ENCODE data around the gene COQ8B. TPM values are rescaled to one million over a fixed set of nuclear protein-coding genes. Genes with fewer than 3 reads are reported as not detected.
A peak's percentile ranks its signal among the peaks of the same experiment; 100 is the strongest.

COQ8B gene
- total and polyA plus RNA-seq, 4 donors, result 20.5 to 79.8 (median 32.8) TPM

DNA sequence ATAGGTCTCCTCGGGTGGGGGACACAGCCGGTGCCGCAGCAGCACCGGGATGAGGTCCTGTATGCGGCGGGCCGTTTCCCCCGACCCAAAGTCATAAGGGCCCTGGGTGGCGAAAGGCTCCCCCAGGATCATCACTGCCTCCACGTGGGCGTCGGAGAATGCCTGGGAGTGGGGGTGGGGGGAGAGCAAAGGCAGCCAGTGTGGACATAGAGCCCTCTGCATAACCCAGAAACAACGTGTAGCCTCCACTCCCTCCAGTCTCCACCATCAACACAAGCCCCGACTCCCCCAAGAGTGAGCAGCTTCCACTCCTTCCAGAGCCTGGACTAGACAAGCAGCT is 24.5 kb downstream of the COQ8B start:
- 78 to 82% methylated on average over 14 of the region's 14 CpGs for WGBS, 2 donors
- H3K4me1 ChIP-seq (ENCODE audit: control insufficient read depth in 1 of 2, insufficient read depth in 2 of 2, low read length in 2 of 2), result no peaks in the 10 kb centered on the region
- no peaks in the 10 kb centered on the region for H3K27me3 ChIP-seq (ENCODE audit: control insufficient read depth in 1 of 2, insufficient read depth in 2 of 2, low read length in 1 of 2)
- ATAC-seq (ENCODE audit: low FRiP score) (no peak), DNase-seq (no peak)
- peak overlapping the region in 1 of 2 donors; percentile 1 for H3K27ac ChIP-seq (ENCODE audit: low read depth in 1 of 2, low read length in 2 of 2)
- H3K36me3 ChIP-seq (ENCODE audit: control insufficient read depth in 1 of 2, insufficient read depth in 2 of 2, low read length in 1 of 2), result no peaks in the 10 kb centered on the region
- intact Hi-C loops (cut with DNase I), result no loop called here
- no peak overlapping the region for H3K4me3 ChIP-seq (ENCODE audit: low read length in 2 of 2)
- H3K9me3 ChIP-seq (ENCODE audit: control insufficient read depth, low read length), result no peaks in the 10 kb centered on the region

DNA sequence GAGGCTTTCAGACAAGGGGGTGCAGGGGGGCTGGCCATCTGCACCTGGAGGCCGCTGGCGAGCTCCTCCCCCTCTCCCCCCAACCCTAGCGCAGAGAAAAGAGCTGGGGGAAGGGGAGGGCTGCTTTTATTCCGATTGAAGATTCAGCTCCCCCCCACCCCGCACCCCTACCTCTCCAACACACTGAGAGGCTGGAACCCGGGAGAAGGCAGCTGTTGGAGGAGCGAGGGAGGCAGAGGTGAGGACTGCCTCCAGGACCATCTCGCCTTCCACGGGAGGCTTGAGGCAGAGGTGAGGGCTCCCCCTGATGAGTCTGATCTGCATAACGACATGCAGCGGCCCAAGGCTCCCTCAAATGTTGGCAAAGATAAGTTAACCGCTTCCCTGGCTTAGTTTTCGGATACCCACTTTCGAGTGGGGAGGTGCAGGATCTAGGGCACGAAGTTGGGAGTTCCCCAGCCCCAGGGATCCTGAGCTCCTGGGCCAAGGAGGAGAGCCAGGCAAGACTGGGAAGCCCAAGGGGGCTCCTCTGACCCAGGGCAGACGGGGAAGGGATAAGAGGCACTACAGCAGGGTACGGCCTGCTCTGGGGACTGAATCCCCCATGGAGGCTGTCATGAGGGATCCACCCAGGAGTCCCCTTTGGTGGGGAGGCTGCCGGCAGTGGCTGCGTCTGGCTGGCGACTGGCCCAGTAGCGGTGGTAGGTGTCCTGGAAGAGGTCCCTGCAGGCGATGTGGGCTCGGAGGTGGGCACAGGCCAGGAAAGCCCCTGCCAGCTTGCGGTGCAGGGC is 25.1 kb downstream of the COQ8B start:
- no peaks in the 10 kb centered on the region for H3K4me1 ChIP-seq (ENCODE audit: control insufficient read depth in 1 of 2, insufficient read depth in 2 of 2, low read length in 2 of 2)
- WGBS, 2 donors, result 56 to 68% methylated on average over 19 to 24 of the region's 24 CpGs
- no peak overlapping the region for H3K4me3 ChIP-seq (ENCODE audit: low read length in 2 of 2)
- H3K36me3 ChIP-seq (ENCODE audit: control insufficient read depth in 1 of 2, insufficient read depth in 2 of 2, low read length in 1 of 2), result peaks cover 0 to under 1% of the 10 kb centered on the region in 2 donors
- no peaks in the 10 kb centered on the region for H3K9me3 ChIP-seq (ENCODE audit: control insufficient read depth, low read length)
- H3K27me3 ChIP-seq (ENCODE audit: control insufficient read depth in 1 of 2, insufficient read depth in 2 of 2, low read length in 1 of 2), result no peaks in the 10 kb centered on the region
- intact Hi-C loops (cut with DNase I), result loop anchor here in 1 of 2 donors (2.0 kb wide), 1 partner anchor 59 kb away; the partner anchor contains the start of genes ACTMAP and SNRPA
- no peak for DNase-seq
- no peak for ATAC-seq (ENCODE audit: low FRiP score)
- peak overlapping the region in 1 of 2 donors; percentile 56 for H3K27ac ChIP-seq (ENCODE audit: low read depth in 1 of 2, low read length in 2 of 2)

DNA sequence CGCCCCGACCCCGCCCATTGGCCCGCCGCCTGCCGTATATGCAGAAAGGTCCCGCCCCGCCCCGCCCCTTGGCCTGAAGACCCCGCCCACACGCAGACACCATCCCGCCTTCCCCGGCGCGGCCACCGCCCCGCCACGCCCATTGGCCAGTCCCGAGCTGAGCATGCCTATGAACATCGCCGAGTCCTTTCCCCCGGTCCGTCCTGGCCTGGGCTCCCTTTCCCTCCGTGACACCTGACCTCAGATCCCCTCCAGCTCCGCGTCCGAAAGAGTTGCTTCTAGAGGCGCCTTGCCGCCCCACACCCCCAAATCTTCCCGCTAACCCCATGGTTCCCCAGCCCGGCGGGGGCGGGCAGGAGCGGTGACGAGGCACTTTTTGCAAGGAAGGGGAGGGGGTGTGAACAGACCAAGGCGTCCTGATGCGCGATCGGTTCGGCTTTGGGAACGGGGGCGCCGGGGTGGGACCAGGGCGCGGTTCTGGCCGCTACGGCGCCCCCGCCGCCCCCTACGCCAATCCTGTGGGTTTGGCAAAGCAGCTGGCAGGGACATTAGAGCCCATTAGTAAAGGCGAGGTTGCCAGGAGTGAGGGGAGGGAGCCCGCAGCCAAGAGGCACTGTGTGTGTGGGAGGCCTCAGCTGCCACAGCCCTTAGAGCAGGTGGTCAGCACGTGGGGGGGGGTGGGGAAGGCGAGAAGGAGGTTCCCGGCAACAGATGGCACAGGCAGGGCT is 25.8 kb downstream of the COQ8B start:
- H3K9me3 ChIP-seq (ENCODE audit: control insufficient read depth, low read length), result no peaks in the 10 kb centered on the region
- peaks cover 0 to 1% of the 10 kb centered on the region in 2 donors for H3K36me3 ChIP-seq (ENCODE audit: control insufficient read depth in 1 of 2, insufficient read depth in 2 of 2, low read length in 1 of 2)
- 0 to 1% methylated on average over 45 to 56 of the region's 56 CpGs for WGBS, 2 donors
- peak overlapping the region in 1 of 2 donors; percentile 56 for H3K27ac ChIP-seq (ENCODE audit: low read depth in 1 of 2, low read length in 2 of 2)
- H3K4me3 ChIP-seq (ENCODE audit: low read length in 2 of 2), result peak overlapping the region; percentile 24 to 62
- DNase-seq (peak; percentile 96 to 99), ATAC-seq (ENCODE audit: low FRiP score) (peak; percentile 92)
- no peaks in the 10 kb centered on the region for H3K27me3 ChIP-seq (ENCODE audit: control insufficient read depth in 1 of 2, insufficient read depth in 2 of 2, low read length in 1 of 2)
- H3K4me1 ChIP-seq (ENCODE audit: control insufficient read depth in 1 of 2, insufficient read depth in 2 of 2, low read length in 2 of 2), result no peaks in the 10 kb centered on the region
- intact Hi-C loops (cut with DNase I), result loop anchor here in 1 of 2 donors (1.0 to 2.0 kb wide), 2 partner anchors 25 to 60 kb away; partner anchors contain the start of genes ACTMAP, COQ8B and SNRPA

DNA sequence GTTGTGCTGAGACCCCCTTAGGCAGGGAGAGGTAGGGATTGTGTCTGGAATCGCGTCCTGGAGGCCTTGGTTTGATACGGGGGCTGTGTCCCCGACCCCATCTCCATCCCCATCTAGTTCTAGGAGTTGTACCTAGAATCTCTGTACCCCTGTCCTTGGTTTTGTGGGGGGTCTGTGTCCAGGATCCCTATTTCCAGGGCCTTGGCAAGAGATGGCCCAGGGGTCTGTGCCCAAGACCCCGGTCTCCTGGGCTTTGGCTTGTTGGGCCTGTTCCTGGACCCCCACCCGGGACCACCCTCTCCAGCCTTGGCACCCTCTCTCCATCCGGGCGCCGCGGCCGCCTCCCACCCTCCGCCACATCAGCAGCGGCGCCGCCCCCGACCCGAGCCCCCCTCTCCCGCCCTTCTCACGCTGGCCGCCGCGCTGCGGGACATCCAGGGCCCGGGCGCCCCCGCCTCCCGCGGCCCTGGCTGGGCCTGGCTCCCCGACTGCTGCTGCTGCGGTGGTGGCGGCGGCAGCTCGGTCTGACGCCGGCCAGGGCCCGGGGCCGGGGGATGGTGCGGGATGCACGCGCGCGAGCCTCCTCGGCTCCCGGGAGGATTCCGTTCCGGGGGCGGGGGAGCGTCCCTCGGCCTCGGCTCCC is 26.5 kb downstream of the COQ8B start, which contains the start of gene NUMBL:
NUMBL (minus strand) TSS at position 602 of the 643 bp plus-strand sequence; CDS start at position 434, 168 bp downstream.
- Histone ChIP-seq H3K27ac (ENCODE audit: low read depth in 1 of 2, low read length in 2 of 2) (peak within 1 kb of the TSS; percentile 15 to 56), H3K4me1 (ENCODE audit: control insufficient read depth in 1 of 2, insufficient read depth in 2 of 2, low read length in 2 of 2) (no peaks in the 10 kb centered on the region), H3K9me3 (ENCODE audit: control insufficient read depth, low read length) (no peaks in the 10 kb centered on the region), H3K27me3 (ENCODE audit: control insufficient read depth in 1 of 2, insufficient read depth in 2 of 2, low read length in 1 of 2) (no peaks in the 10 kb centered on the region), H3K4me3 (ENCODE audit: low read length in 2 of 2) (peak within 1 kb of the TSS; percentile 62 to 75), H3K36me3 (ENCODE audit: control insufficient read depth in 1 of 2, insufficient read depth in 2 of 2, low read length in 1 of 2) (peaks cover 0 to 6% of the 10 kb centered on the region in 2 donors)
- WGBS, 2 donors, result 0 to 1% methylated on average over 29 to 50 of the region's 50 CpGs
- DNase-seq, result no peak
- no peak for ATAC-seq (ENCODE audit: low FRiP score)
- intact Hi-C loops (cut with DNase I), result loop anchor here in 1 of 2 donors (1.0 to 2.0 kb wide), 2 partner anchors 26 to 61 kb away; partner anchors contain the start of genes ACTMAP, COQ8B and SNRPA

DNA sequence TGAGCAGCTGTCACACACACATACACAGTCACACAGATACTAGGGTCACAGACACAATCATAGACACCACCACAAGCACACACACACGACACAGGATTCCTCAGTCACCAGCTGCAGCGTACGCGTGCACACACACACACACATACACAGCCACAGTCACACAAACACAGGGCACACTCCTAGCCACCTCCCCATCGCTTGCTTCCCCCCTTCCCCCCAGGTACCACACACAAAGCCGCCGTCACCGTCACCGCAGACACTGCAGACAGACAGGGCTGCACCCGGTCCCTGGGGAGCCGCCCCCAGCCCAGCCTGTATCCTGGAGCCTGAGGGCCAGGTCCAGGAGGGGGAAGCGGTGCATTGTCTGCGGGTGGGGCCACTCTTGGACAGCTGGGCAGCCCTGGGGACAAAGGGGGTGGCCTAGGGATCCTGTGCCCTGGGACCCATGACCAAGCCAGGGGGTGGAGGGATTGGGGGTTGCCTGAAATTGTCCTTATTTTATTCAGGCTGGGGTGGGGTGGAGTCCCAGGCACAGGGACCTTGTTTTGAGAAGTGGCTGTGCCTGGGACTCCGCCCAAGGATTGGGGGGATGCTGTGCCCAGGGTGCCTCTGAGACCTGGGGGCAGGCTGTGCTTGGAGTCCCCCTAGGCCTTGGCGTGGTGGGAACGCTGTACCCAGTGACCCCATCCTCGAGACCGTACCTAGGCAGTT is 27.2 kb downstream of the COQ8B start:
- intact Hi-C loops (cut with DNase I), result loop anchor here in 1 of 2 donors (1.0 to 2.0 kb wide), 2 partner anchors 27 to 61 kb away; partner anchors contain the start of genes ACTMAP, COQ8B and SNRPA
- peaks cover 0 to 9% of the 10 kb centered on the region in 2 donors for H3K36me3 ChIP-seq (ENCODE audit: control insufficient read depth in 1 of 2, insufficient read depth in 2 of 2, low read length in 1 of 2)
- ATAC-seq (ENCODE audit: low FRiP score), result no peak

DNA sequence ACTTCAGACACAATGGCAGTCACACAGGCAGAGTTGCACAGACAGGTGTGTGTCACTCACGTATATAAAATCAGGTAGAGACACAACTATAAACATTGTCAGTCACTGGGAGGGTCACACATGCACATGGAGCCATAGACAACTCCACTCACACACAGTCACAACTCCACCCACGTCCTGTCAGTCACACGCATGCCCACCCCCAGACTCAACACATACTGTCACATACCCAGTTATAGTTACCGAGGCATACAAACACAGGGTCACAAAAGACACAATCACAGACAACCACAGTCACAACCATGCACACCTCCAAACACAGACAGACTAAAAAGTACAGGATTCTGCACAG is 27.7 kb downstream of the COQ8B start:
- no peaks in the 10 kb centered on the region for H3K27me3 ChIP-seq (ENCODE audit: control insufficient read depth in 1 of 2, insufficient read depth in 2 of 2, low read length in 1 of 2)
- ATAC-seq (ENCODE audit: low FRiP score) (no peak), DNase-seq (no peak)
- intact Hi-C loops (cut with DNase I), result no loop called here
- H3K4me3 ChIP-seq (ENCODE audit: low read length in 2 of 2), result peak overlapping the region; percentile 62 to 75
- H3K9me3 ChIP-seq (ENCODE audit: control insufficient read depth, low read length), result no peaks in the 10 kb centered on the region
- WGBS, 2 donors, result 7 to 8% methylated on average over 4 of the region's 4 CpGs
- no peaks in the 10 kb centered on the region for H3K4me1 ChIP-seq (ENCODE audit: control insufficient read depth in 1 of 2, insufficient read depth in 2 of 2, low read length in 2 of 2)
- no peak overlapping the region for H3K27ac ChIP-seq (ENCODE audit: low read depth in 1 of 2, low read length in 2 of 2)
- peaks cover 0 to 10% of the 10 kb centered on the region in 2 donors for H3K36me3 ChIP-seq (ENCODE audit: control insufficient read depth in 1 of 2, insufficient read depth in 2 of 2, low read length in 1 of 2)

More for the DNA sequence above, 27.2 kb downstream of the COQ8B start:
- DNase-seq, result no peak
- Histone ChIP-seq H3K27me3 (ENCODE audit: control insufficient read depth in 1 of 2, insufficient read depth in 2 of 2, low read length in 1 of 2) (no peaks in the 10 kb centered on the region), H3K4me3 (ENCODE audit: low read length in 2 of 2) (peak overlapping the region; percentile 62 to 75), H3K4me1 (ENCODE audit: control insufficient read depth in 1 of 2, insufficient read depth in 2 of 2, low read length in 2 of 2) (no peaks in the 10 kb centered on the region), H3K27ac (ENCODE audit: low read depth in 1 of 2, low read length in 2 of 2) (peak overlapping the region in 1 of 2 donors; percentile 38), H3K9me3 (ENCODE audit: control insufficient read depth, low read length) (no peaks in the 10 kb centered on the region)
- 5% methylated on average over 18 of the region's 18 CpGs for WGBS, 2 donors

DNA sequence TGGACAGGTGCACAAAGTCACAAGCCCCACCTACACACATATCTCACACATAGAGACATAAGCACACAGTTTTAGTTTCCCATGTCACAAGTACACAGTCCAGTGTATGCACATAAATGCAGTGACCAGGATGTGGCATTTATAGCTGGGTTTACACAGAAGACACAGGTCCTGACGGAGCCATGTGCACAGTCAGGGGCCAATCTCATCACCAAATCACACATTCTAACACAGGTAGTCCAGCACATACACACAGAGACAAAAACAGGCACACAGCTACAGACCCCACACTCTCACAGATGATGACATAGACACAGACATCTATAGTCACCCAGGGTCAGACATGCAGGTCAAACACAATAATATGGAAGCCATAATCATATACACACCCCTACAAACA is 28.4 kb downstream of the COQ8B start:
- no peaks in the 10 kb centered on the region for H3K4me1 ChIP-seq (ENCODE audit: control insufficient read depth in 1 of 2, insufficient read depth in 2 of 2, low read length in 2 of 2)
- peaks cover 0 to 10% of the 10 kb centered on the region in 2 donors for H3K36me3 ChIP-seq (ENCODE audit: control insufficient read depth in 1 of 2, insufficient read depth in 2 of 2, low read length in 1 of 2)
- ATAC-seq (ENCODE audit: low FRiP score) (no peak), DNase-seq (no peak)
- no peak overlapping the region for H3K4me3 ChIP-seq (ENCODE audit: low read length in 2 of 2)
- 48 to 54% methylated on average over 1 of the region's 1 CpG for WGBS, 2 donors
- intact Hi-C loops (cut with DNase I), result no loop called here
- no peaks in the 10 kb centered on the region for H3K9me3 ChIP-seq (ENCODE audit: control insufficient read depth, low read length)
- peak overlapping the region in 1 of 2 donors; percentile 83 for H3K27ac ChIP-seq (ENCODE audit: low read depth in 1 of 2, low read length in 2 of 2)
- H3K27me3 ChIP-seq (ENCODE audit: control insufficient read depth in 1 of 2, insufficient read depth in 2 of 2, low read length in 1 of 2), result no peaks in the 10 kb centered on the region

DNA sequence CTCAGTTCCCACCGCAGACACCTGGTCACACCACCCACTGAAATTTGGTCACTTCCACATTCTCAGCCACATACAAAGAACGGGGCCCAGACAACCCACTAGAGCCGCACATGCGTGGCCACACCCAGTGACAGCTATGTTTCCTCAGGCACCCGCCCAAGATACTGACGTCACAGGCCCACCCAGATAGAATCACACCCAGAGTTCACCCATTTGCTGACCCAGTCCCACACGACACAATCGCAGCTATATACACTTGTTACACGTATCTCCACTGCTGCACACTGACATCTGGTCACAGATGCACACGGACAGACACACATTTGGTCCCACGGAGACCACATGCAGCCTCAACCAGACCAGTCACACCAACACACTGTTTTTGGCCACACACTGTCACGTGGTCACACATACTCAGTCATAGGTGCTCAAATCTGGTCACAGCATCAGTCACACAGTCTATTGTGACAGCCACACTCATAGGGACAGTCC is 29.1 kb downstream of the COQ8B start:
- ATAC-seq (ENCODE audit: low FRiP score) (peak; percentile 53), DNase-seq (peak; percentile 89 to 95)
- Histone ChIP-seq H3K4me3 (ENCODE audit: low read length in 2 of 2) (no peak overlapping the region), H3K27me3 (ENCODE audit: control insufficient read depth in 1 of 2, insufficient read depth in 2 of 2, low read length in 1 of 2) (no peaks in the 10 kb centered on the region), H3K27ac (ENCODE audit: low read depth in 1 of 2, low read length in 2 of 2) (peak overlapping the region in 1 of 2 donors; percentile 83), H3K36me3 (ENCODE audit: control insufficient read depth in 1 of 2, insufficient read depth in 2 of 2, low read length in 1 of 2) (peaks cover 0 to 10% of the 10 kb centered on the region in 2 donors), H3K9me3 (ENCODE audit: control insufficient read depth, low read length) (no peaks in the 10 kb centered on the region), H3K4me1 (ENCODE audit: control insufficient read depth in 1 of 2, insufficient read depth in 2 of 2, low read length in 2 of 2) (no peaks in the 10 kb centered on the region)
- intact Hi-C loops (cut with DNase I), result no loop called here
- 15 to 17% methylated on average over 12 of the region's 12 CpGs for WGBS, 2 donors

All from aorta (tissue), 5 donors.